ENCODE data around the gene SMAD6. TPM values are rescaled to one million over a fixed set of nuclear protein-coding genes. Genes with fewer than 3 reads are reported as not detected.
A peak's percentile ranks its signal among the peaks of the same experiment; 100 is the strongest.

The SMAD6 gene
- total RNA-seq, 4 donors from 2014 or later = 59.3 to 118 (median 62.3) TPM

- WGBS, 2 donors = 76 to 77% methylated on average over 8 of the region's 8 CpGs
- H3K36me3 ChIP-seq = no peaks in the 10 kb centered on the region
- H3K9me3 ChIP-seq = no peaks in the 10 kb centered on the region
- intact Hi-C loops (cut with DNase I) = no loop called here
- no peak for DNase-seq
- peak overlapping the region; percentile 66 to 84 (median 83) for H3K27ac ChIP-seq
- no peak overlapping the region for H3K4me3 ChIP-seq (replicated peaks in 1 of 3)
- H3K27me3 ChIP-seq = no peaks in the 10 kb centered on the region
- H3K4me1 ChIP-seq = peaks cover 92 to 100% of the 10 kb centered on the region in 2 donors
- no peak for TF ChIP-seq POLR2A (IDR thresholded peaks at IDR 0.05)
- no peak for TF ChIP-seq CTCF (IDR thresholded peaks at IDR 0.05)
Observed at GRCh38 chr15:66749841-66750575, 48.0 kb downstream of the SMAD6 start.

- 79 to 82% methylated on average over 9 of the region's 9 CpGs for WGBS, 2 donors
- TF ChIP-seq CTCF (IDR thresholded peaks at IDR 0.05) (no peak), POLR2A (IDR thresholded peaks at IDR 0.05) (no peak)
- Histone ChIP-seq H3K9me3 (no peaks in the 10 kb centered on the region), H3K27ac (peak overlapping the region; percentile 66 to 84 (median 83)), H3K27me3 (no peaks in the 10 kb centered on the region), H3K36me3 (no peaks in the 10 kb centered on the region), H3K4me1 (peaks cover 91 to 99% of the 10 kb centered on the region in 2 donors), H3K4me3 (replicated peaks in 1 of 3) (no peak overlapping the region)
- no peak for DNase-seq
- intact Hi-C loops (cut with DNase I) = no loop called here
Observed at GRCh38 chr15:66750609-66751008, 48.6 kb downstream of the SMAD6 start.

GRCh38 chr15:66751579-66751978, 49.5 kb downstream of the SMAD6 start:
- 51% methylated on average over 7 of the region's 7 CpGs for WGBS, 2 donors
- DNase-seq = peak; percentile 68 to 74
- Histone ChIP-seq H3K27me3 (no peaks in the 10 kb centered on the region), H3K9me3 (no peaks in the 10 kb centered on the region), H3K4me1 (peaks cover 86 to 97% of the 10 kb centered on the region in 2 donors), H3K4me3 (replicated peaks in 1 of 3) (no peak overlapping the region), H3K36me3 (no peaks in the 10 kb centered on the region), H3K27ac (peak overlapping the region; percentile 83 to 96 (median 84))
- intact Hi-C loops (cut with DNase I) = no loop called here
- TF ChIP-seq POLR2A (IDR thresholded peaks at IDR 0.05) (no peak), CTCF (IDR thresholded peaks at IDR 0.05) (no peak)

GRCh38 chr15:66752078-66752477, 50.0 kb downstream of the SMAD6 start:
- Histone ChIP-seq H3K4me3 (replicated peaks in 1 of 3) (no peak overlapping the region), H3K27ac (peak overlapping the region; percentile 83 to 96 (median 84)), H3K36me3 (no peaks in the 10 kb centered on the region), H3K4me1 (peaks cover 88 to 97% of the 10 kb centered on the region in 2 donors), H3K27me3 (no peaks in the 10 kb centered on the region), H3K9me3 (no peaks in the 10 kb centered on the region)
- no peak for DNase-seq
- TF ChIP-seq POLR2A (IDR thresholded peaks at IDR 0.05) (no peak), CTCF (IDR thresholded peaks at IDR 0.05) (no peak)
- 54 to 75% methylated on average over 2 of the region's 2 CpGs for WGBS, 2 donors
- intact Hi-C loops (cut with DNase I) = no loop called here

GRCh38 chr15:66753687-66754377, 51.8 kb downstream of the SMAD6 start:
- Histone ChIP-seq H3K36me3 (no peaks in the 10 kb centered on the region), H3K4me1 (peaks cover 86 to 97% of the 10 kb centered on the region in 2 donors), H3K4me3 (replicated peaks in 1 of 3) (no peak overlapping the region), H3K9me3 (no peaks in the 10 kb centered on the region), H3K27ac (peak overlapping the region; percentile 83 to 96 (median 84)), H3K27me3 (no peaks in the 10 kb centered on the region)
- TF ChIP-seq POLR2A (IDR thresholded peaks at IDR 0.05) (peak in 1 of 2 donors; percentile 20), CTCF (IDR thresholded peaks at IDR 0.05) (peak in 1 of 6 experiments; percentile 27)
- peak; percentile 67 for DNase-seq
- WGBS, 2 donors = 18 to 34% methylated on average over 7 of the region's 7 CpGs
- intact Hi-C loops (cut with DNase I) = no loop called here
